ENCODE data around the gene FILIP1L. TPM values are rescaled to one million over a fixed set of nuclear protein-coding genes. Genes with fewer than 3 reads are reported as not detected.

The FILIP1L gene
- total and polyA plus RNA-seq, 11 donors = 18.2 to 120 (median 77.3) TPM

DNA sequence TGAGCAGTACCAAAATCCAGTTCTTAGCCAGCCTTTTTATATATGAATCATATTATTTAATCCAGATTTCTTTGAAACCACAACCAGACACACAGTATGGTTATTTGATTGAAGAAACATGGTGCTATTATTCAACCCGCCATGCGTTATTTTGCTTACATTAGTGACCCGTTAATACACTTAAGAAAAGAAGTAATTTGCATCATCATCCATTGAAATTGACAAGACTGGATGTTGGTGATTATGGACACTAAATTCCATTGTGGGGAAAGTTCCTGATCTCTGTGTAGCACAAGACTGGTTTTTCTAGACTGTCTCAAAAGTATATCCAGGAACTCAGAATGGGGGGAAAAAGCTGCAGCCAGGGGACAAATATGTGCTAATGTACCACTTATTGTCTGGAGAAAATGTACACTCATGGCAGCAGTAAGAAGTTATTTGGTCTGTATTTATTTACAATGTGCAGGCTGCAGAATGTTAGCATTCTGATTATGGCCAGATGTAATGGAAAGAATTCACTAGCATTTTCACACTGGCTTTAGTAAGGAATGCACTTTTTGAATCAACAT, 80.3 kb downstream of the FILIP1L start:
- Histone ChIP-seq H3K4me1 (peaks cover 0 to 27% (median 10%) of the 10 kb centered on the region in 12 donors), H3K36me3 (no peaks in the 10 kb centered on the region), H3K27me3 (no peaks in the 10 kb centered on the region), H3K4me3 (no peak overlapping the region), H3K27ac (peak overlapping the region in 1 of 12 donors; percentile 47), H3K9me3 (no peaks in the 10 kb centered on the region)
- ATAC-seq (no peak), DNase-seq (no peak)
- WGBS, 4 donors = 98 to 100% (median 98%) methylated on average over 3 of the region's 3 CpGs
- TF ChIP-seq CTCF (IDR thresholded peaks at IDR 0.05) (no peak), POLR2A (IDR thresholded peaks at IDR 0.05) (no peak)
- intact Hi-C loops (cut with DNase I) = loop anchor here in 1 of 10 donors (5.0 kb wide), 1 partner anchor 92 kb away; no protein-coding TSS in a partner anchor

DNA sequence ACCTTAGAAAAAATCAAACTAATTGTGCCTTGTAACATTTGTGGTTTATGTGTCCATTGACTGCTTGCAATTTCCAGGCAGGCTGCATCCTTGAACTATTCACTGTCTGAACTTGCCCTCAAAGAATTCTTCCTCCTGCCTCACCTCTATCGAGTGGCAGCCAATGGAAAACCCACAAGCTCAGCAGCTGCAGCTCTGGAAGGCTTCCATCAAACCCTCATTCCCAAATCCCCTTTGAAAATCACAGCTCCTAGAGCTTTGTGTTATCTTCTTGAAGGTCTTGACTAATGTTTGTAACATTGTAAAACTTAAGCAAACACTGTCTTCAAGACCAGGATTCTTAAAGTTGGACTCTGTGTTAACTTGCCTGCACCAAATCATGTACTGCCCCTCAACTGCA, 81.1 kb downstream of the FILIP1L start:
- ATAC-seq = peak; percentile 24 to 55 (median 40)
- peak overlapping the region in 1 of 12 donors; percentile 47 for H3K27ac ChIP-seq
- peaks cover 0 to 27% (median 10%) of the 10 kb centered on the region in 12 donors for H3K4me1 ChIP-seq
- WGBS, 4 donors = 41 to 79% (median 72%) methylated on average over 1 of the region's 1 CpG
- no peak overlapping the region for H3K4me3 ChIP-seq
- H3K36me3 ChIP-seq = no peaks in the 10 kb centered on the region
- H3K9me3 ChIP-seq = no peaks in the 10 kb centered on the region
- TF ChIP-seq POLR2A (IDR thresholded peaks at IDR 0.05) (no peak), CTCF (IDR thresholded peaks at IDR 0.05) (no peak)
- intact Hi-C loops (cut with DNase I) = loop anchor here in 1 of 10 donors (5.0 kb wide), 1 partner anchor 91 kb away; no protein-coding TSS in a partner anchor
- no peak for DNase-seq
- H3K27me3 ChIP-seq = no peaks in the 10 kb centered on the region

GRCh38 chr3:100032243-100032642, 82.1 kb downstream of the FILIP1L start:
- intact Hi-C loops (cut with DNase I) = loop anchor here in 1 of 10 donors (5.0 kb wide), 1 partner anchor 90 kb away; no protein-coding TSS in a partner anchor

More at GRCh38 chr3:100032243-100032642, 82.1 kb downstream of the FILIP1L start:
- DNase-seq (no peak), ATAC-seq (peak in 3 of 4 donors; percentile 38 to 77 (median 54))
- H3K4me1 ChIP-seq = peaks cover 0 to 27% (median 10%) of the 10 kb centered on the region in 12 donors
- H3K36me3 ChIP-seq = no peaks in the 10 kb centered on the region
- no peaks in the 10 kb centered on the region for H3K27me3 ChIP-seq
- no peak for TF ChIP-seq POLR2A (IDR thresholded peaks at IDR 0.05)
- no peak for TF ChIP-seq CTCF (IDR thresholded peaks at IDR 0.05)
- H3K4me3 ChIP-seq = no peak overlapping the region
- WGBS, 4 donors = 56 to 90% (median 70%) methylated on average over 5 of the region's 5 CpGs
- no peaks in the 10 kb centered on the region for H3K9me3 ChIP-seq
- peak overlapping the region in 1 of 12 donors; percentile 47 for H3K27ac ChIP-seq

All from heart left ventricle (tissue), 16 donors.